NB4 (cell line): ENCODE results near the gene PHYKPL.

Source experiments
- DNase-seq: peaks from one replicate; pipeline ENCODE4 v3.0.0; 2010; ENCODE audit warnings: low read depth
- H3K4me3 ChIP-seq: one replicate; pipeline ENCODE4 v1.5.1; 2011; ENCODE audit warnings: mild to moderate bottlenecking, low read depth, low read length, moderate library complexity
- CTCF ChIP-seq: IDR thresholded peaks from one replicate; pipeline ENCODE4 v1.5.1; 2012; ENCODE audit warnings: low read depth, low read length
- MYC ChIP-seq: IDR thresholded peaks from 2 replicates; pipeline ENCODE4 v1.6.1; 2011; ENCODE audit warnings: low read depth, low read length
- POLR2A ChIP-seq: IDR thresholded peaks from 2 replicates; pipeline ENCODE4 v1.6.1; 2011; ENCODE audit warnings: mild to moderate bottlenecking; ENCODE audit not compliant: insufficient read length; ENCODE audit errors: extremely low read depth
- TF ChIP-seq, protein P1 (sequence below): IDR thresholded peaks from 2 replicates; pipeline ENCODE4 v1.6.1; 2011; ENCODE audit warnings: low read depth, low read length

Gene PHYKPL

GRCh38 chr5:178272591-178272990 is 40.0 kb upstream of the PHYKPL start:
- DNase-seq, result no peak
- TF ChIP-seq, protein P1, sequence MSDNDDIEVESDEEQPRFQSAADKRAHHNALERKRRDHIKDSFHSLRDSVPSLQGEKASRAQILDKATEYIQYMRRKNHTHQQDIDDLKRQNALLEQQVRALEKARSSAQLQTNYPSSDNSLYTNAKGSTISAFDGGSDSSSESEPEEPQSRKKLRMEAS, result no peak
- TF ChIP-seq MYC (no peak), CTCF (no peak), POLR2A (no peak)
- H3K4me3 ChIP-seq, result no peak overlapping the region

- TF ChIP-seq, protein P1, result no peak
- TF ChIP-seq CTCF (no peak), POLR2A (no peak), MYC (no peak)
- DNase-seq, result no peak
Observed at GRCh38 chr5:178271726-178272479, 39.3 kb upstream of the PHYKPL start.

DNA sequence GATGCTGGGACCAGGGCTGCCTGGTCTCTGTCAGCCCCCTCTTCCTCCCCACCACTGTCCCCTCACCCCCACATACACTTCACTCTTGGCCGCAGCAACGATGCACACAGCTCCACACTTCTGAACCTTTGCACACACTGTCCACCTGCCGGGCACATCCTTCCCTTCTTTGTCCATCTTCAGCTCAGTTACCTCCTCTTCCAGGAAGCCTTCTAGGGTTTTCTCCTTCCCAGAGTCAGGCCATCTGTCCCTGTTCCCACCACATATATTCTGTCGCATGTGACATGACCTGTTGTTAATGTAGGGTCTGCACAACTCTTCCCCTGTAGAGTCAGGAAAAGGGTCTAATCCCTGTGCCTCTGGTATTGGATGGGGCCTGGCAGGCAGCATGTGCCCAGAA is 38.6 kb upstream of the PHYKPL start:
- no peak overlapping the region for H3K4me3 ChIP-seq
- no peak for DNase-seq
- no peak for TF ChIP-seq CTCF
- no peak for TF ChIP-seq POLR2A
- TF ChIP-seq MYC, result no peak
- TF ChIP-seq, protein P1, result no peak

More at GRCh38 chr5:178271726-178272479, 39.3 kb upstream of the PHYKPL start:
- H3K4me3 ChIP-seq, result no peak overlapping the region

DNA sequence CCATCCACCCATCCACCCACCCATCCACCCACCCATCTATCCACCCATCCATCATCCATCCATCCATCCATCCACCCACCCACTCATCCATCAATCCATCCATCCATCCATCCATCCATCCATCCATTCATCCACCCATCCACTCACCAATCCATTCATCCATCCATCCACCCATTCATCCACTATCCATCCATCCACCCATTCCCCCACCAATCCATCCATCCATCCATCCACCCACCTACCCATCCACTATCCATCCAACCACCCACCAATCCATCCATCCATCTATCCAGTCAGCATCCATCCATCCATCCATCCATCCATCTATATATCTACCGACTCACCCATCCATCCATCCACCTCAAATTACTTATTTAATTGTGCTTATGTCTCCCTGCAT is 36.9 kb upstream of the PHYKPL start:
- no peak overlapping the region for H3K4me3 ChIP-seq
- TF ChIP-seq MYC (no peak), POLR2A (no peak), CTCF (no peak)
- TF ChIP-seq, protein P1, result no peak
- DNase-seq, result no peak

GRCh38 chr5:178267876-178268275 is 35.3 kb upstream of the PHYKPL start:
- H3K4me3 ChIP-seq, result no peak overlapping the region
- no peak for DNase-seq
- TF ChIP-seq POLR2A (no peak), MYC (no peak), CTCF (no peak)
- TF ChIP-seq, protein P1, result no peak
